WTC11 (cell line): ENCODE data around the gene YEATS2. TPM values are rescaled to one million over a fixed set of nuclear protein-coding genes. Genes with fewer than 3 reads are reported as not detected.

Source experiments
- ATAC-seq: fragments of 200-7000 bp; cut with Tn5 transposase; 2 replicates; pipeline ENCODE4 v1.10.0; 2021; ENCODE audit warnings: mild to moderate bottlenecking, moderate library complexity
- CTCF ChIA-PET: fragments of 300-600 bp; sonication (Branson Sonifier 250); formaldehyde crosslinking; loops from one replicate; lab custom pipeline; 2021; ENCODE audit warnings: antibody characterized with exemption; lab: Charles Lee
- POLR2A ChIA-PET: fragments of 350-600 bp; sonication (Branson Sonifier 250); formaldehyde crosslinking; loops from one replicate; lab custom pipeline; 2021; ENCODE audit warnings: antibody characterized with exemption; lab: Charles Lee
- DNase-seq: peaks from one replicate; pipeline ENCODE4 v3.0.0; 2021; ENCODE audit warnings: low spot score
- H3K27ac Mint-ChIP-seq: 2 replicates; pipeline ENCODE4 v1.8.0; 2021; ENCODE audit warnings: mixed read lengths
- H3K27me3 Mint-ChIP-seq: 2 replicates; pipeline ENCODE4 v1.8.0; 2021; ENCODE audit warnings: low read depth, mild to moderate bottlenecking, moderate library complexity, mixed read lengths
- H3K36me3 Mint-ChIP-seq: 2 replicates; pipeline ENCODE4 v1.8.0; 2021; ENCODE audit warnings: mixed read lengths
- H3K4me1 Mint-ChIP-seq: 2 replicates; pipeline ENCODE4 v1.8.0; 2022; ENCODE audit warnings: mixed read lengths
- H3K4me3 Mint-ChIP-seq: 2 replicates; pipeline ENCODE4 v1.8.0; 2021; ENCODE audit warnings: mild to moderate bottlenecking, moderate library complexity, mixed read lengths
- H3K9me3 Mint-ChIP-seq: 2 replicates; pipeline ENCODE4 v1.8.0; 2021; ENCODE audit warnings: mixed read lengths
- CREB1 ChIP-seq: sonication (generic); formaldehyde crosslinking; IDR thresholded peaks from 2 replicates; pipeline ENCODE4 v1.8.0; 2023; ENCODE audit warnings: mild to moderate bottlenecking, missing genetic modification reagents
- CTCF ChIP-seq: fragments of 200-600 bp; IDR thresholded peaks from 2 replicates; pipeline ENCODE4 v1.8.0; 2022; ENCODE audit warnings: antibody characterized with exemption
- ELF4 ChIP-seq: sonication (generic); formaldehyde crosslinking; IDR thresholded peaks from 2 replicates; pipeline ENCODE4 v1.8.1; 2022; ENCODE audit warnings: low read depth, mild to moderate bottlenecking, moderate library complexity, missing genetic modification reagents
- ETV6 ChIP-seq: sonication (generic); formaldehyde crosslinking; IDR thresholded peaks from 2 replicates; pipeline ENCODE4 v1.8.1; 2022; ENCODE audit warnings: mild to moderate bottlenecking, missing genetic modification reagents
- GABPB1 ChIP-seq: sonication (generic); formaldehyde crosslinking; IDR thresholded peaks from 2 replicates; pipeline ENCODE4 v1.8.1; 2023; ENCODE audit warnings: mild to moderate bottlenecking, missing genetic modification reagents
- GRHL2 ChIP-seq: fragments of 250-450 bp; sonication (Bioruptor Pico); IDR thresholded peaks from 2 replicates; pipeline ENCODE4 v1.8.0; 2022; ENCODE audit warnings: mild to moderate bottlenecking, moderate library complexity; ENCODE audit not compliant: insufficient replicate concordance, severe bottlenecking
- GTF2I ChIP-seq: fragments of 250-450 bp; sonication (Bioruptor Pico); conservative IDR thresholded peaks from 2 replicates; pipeline ENCODE4 v1.4.0; 2021; ENCODE audit warnings: mild to moderate bottlenecking
- HMGA2 ChIP-seq: fragments of 250-450 bp; sonication (Bioruptor Pico); IDR thresholded peaks from 2 replicates; pipeline ENCODE4 v1.4.0; 2021; ENCODE audit warnings: mild to moderate bottlenecking, moderate library complexity
- KAT7 ChIP-seq: sonication (generic); formaldehyde crosslinking; IDR thresholded peaks from 2 replicates; pipeline ENCODE4 v1.8.1; 2023; ENCODE audit warnings: missing genetic modification reagents, mild to moderate bottlenecking, borderline replicate concordance
- PRRX2 ChIP-seq: fragments of 250-450 bp; sonication (Bioruptor Pico); IDR thresholded peaks from 2 replicates; pipeline ENCODE4 v1.8.0; 2021; ENCODE audit warnings: mild to moderate bottlenecking
- RELA ChIP-seq: sonication (generic); formaldehyde crosslinking; IDR thresholded peaks from 2 replicates; pipeline ENCODE4 v1.8.1; 2022; ENCODE audit warnings: missing genetic modification reagents, mild to moderate bottlenecking, borderline replicate concordance
- RORB ChIP-seq: fragments of 250-450 bp; sonication (Bioruptor Pico); IDR thresholded peaks from 2 replicates; pipeline ENCODE4 v1.9.0; 2021; ENCODE audit warnings: mild to moderate bottlenecking
- SMAD4 ChIP-seq: sonication (generic); formaldehyde crosslinking; IDR thresholded peaks from 2 replicates; pipeline ENCODE4 v1.8.0; 2022; ENCODE audit warnings: mild to moderate bottlenecking, missing genetic modification reagents
- STAT6 ChIP-seq: sonication (generic); formaldehyde crosslinking; conservative IDR thresholded peaks from 2 replicates; pipeline ENCODE4 v1.8.1; 2023; ENCODE audit warnings: mild to moderate bottlenecking, low read depth, missing genetic modification reagents, moderate library complexity
- TEAD1 ChIP-seq: sonication (generic); formaldehyde crosslinking; IDR thresholded peaks from 2 replicates; pipeline ENCODE4 v1.8.0; 2022; ENCODE audit warnings: mild to moderate bottlenecking, missing genetic modification reagents
- ZBTB21 ChIP-seq: sonication (generic); formaldehyde crosslinking; IDR thresholded peaks from 2 replicates; pipeline ENCODE4 v1.8.1; 2023; ENCODE audit warnings: mild to moderate bottlenecking, missing genetic modification reagents, borderline replicate concordance
- ZNF121 ChIP-seq: sonication (generic); formaldehyde crosslinking; IDR thresholded peaks from 2 replicates; pipeline ENCODE4 v1.8.0; 2023; ENCODE audit warnings: missing genetic modification reagents
- ZNF263 ChIP-seq: sonication (generic); formaldehyde crosslinking; IDR thresholded peaks from 2 replicates; pipeline ENCODE4 v1.8.1; 2022; ENCODE audit warnings: low read depth, mild to moderate bottlenecking, moderate library complexity, missing genetic modification reagents
- total RNA-seq: library from RNA; stranded (reverse); gene quantifications from 3 replicates; pipeline ENCODE4 v1.2.3, GENCODE V29; 2021
- TF ChIP-seq, protein P1 (sequence below): fragments of 250-450 bp; sonication (Bioruptor Pico); conservative IDR thresholded peaks from 2 replicates; pipeline ENCODE4 v1.9.0; 2021; ENCODE audit warnings: mild to moderate bottlenecking
- TF ChIP-seq, protein P2 (sequence below): sonication (generic); formaldehyde crosslinking; IDR thresholded peaks from 2 replicates; pipeline ENCODE4 v1.8.1; 2022; ENCODE audit warnings: missing genetic modification reagents, borderline replicate concordance
- TF ChIP-seq, protein P3 (sequence below): sonication (generic); formaldehyde crosslinking; IDR thresholded peaks from 2 replicates; pipeline ENCODE4 v1.8.1; 2023; ENCODE audit warnings: mild to moderate bottlenecking, missing genetic modification reagents, moderate library complexity
- TF ChIP-seq, protein P4 (sequence below): sonication (generic); formaldehyde crosslinking; IDR thresholded peaks from 2 replicates; pipeline ENCODE4 v1.8.1; 2022; ENCODE audit warnings: low read depth, mild to moderate bottlenecking, moderate library complexity, missing genetic modification reagents, borderline replicate concordance
- TF ChIP-seq, protein P5 (sequence below): sonication (generic); formaldehyde crosslinking; IDR thresholded peaks from 2 replicates; pipeline ENCODE4 v1.8.1; 2023; ENCODE audit warnings: mild to moderate bottlenecking, missing genetic modification reagents

Gene YEATS2
- total RNA-seq, 1 experiment from 2014 or later = 42.5 TPM

- no peaks in the 10 kb centered on the region for H3K9me3 Mint-ChIP-seq
- H3K4me3 Mint-ChIP-seq = no peak overlapping the region
- no peak overlapping the region for H3K27ac Mint-ChIP-seq
- no peaks in the 10 kb centered on the region for H3K27me3 Mint-ChIP-seq
- DNase-seq = no peak
- H3K36me3 Mint-ChIP-seq = peaks cover 40% of the 10 kb centered on the region
- ChIA-PET CTCF (interaction anchor here (0.6 to 1.8 kb wide), 2 partner anchors 280 to 516 kb away, joined by 3 to 4 read pairs; no protein-coding TSS in a partner anchor), POLR2A (no interaction called here)
- TF ChIP-seq, protein P1, sequence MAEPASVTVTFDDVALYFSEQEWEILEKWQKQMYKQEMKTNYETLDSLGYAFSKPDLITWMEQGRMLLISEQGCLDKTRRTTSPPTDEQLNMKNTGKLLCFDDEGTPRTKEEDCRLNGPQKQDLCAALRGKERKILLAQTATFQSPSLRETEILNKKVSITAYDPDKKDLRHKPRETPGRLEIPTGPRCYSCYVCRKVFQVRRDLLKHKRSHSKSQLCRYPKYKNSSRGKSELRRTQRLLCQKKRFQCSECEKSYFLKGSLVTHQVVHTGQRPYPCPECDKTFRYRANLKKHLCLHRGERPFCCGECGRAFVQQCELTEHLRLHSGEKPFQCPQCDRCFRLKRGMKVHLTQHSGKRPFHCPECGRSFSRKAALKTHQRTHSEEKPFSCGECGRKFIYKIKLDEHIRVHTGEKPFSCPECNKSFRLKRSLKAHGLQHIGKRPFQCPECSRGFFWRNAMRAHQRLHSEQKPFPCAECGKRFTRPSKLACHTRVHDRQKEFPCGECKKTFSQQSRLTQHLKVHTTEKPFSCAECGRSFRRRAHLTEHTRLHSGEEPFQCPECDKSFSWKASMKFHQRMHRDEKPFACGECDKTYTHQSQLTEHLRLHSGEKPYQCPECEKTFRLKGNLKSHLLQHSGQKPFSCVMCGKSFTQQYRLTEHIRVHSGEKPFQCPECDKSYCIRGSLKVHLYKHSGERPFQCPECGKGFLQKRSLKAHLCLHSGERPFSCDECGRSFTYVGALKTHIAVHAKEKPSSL = no peak
- TF ChIP-seq ZNF263 (CRISPR knock-in tag) (no peak), ELF4 (CRISPR knock-in tag) (no peak), RELA (CRISPR knock-in tag) (no peak), ZNF121 (CRISPR knock-in tag) (no peak), CTCF (no peak)
- ATAC-seq = no peak
- 0 out of 2 replicates have a peak, but pooled peaks cover 3% of the 10 kb centered on the region for H3K4me1 Mint-ChIP-seq
Measured at GRCh38 chr3:183768114-183768513, 70.5 kb downstream of the YEATS2 start.

- Mint-ChIP-seq H3K9me3 (peaks cover 7% of the 10 kb centered on the region), H3K27me3 (no peaks in the 10 kb centered on the region), H3K4me3 (no peak overlapping the region), H3K36me3 (peaks cover 50% of the 10 kb centered on the region), H3K27ac (0 out of 2 replicates have a peak overlapping the region, but pooled peaks have one; percentile 53), H3K4me1 (0 out of 2 replicates have a peak, but pooled peaks cover 3% of the 10 kb centered on the region)
- ChIA-PET CTCF (no interaction called here), POLR2A (no interaction called here)
- TF ChIP-seq RELA (CRISPR knock-in tag) (no peak), STAT6 (CRISPR knock-in tag) (no peak), RORB (CRISPR knock-in tag) (no peak), SMAD4 (no peak), CREB1 (no peak), PRRX2 (CRISPR knock-in tag) (no peak), ETV6 (CRISPR knock-in tag) (no peak), ZBTB21 (no peak), GABPB1 (CRISPR knock-in tag) (no peak), KAT7 (CRISPR knock-in tag) (no peak), GTF2I (CRISPR knock-in tag) (no peak), HMGA2 (CRISPR knock-in tag) (no peak), GRHL2 (CRISPR knock-in tag) (no peak), TEAD1 (CRISPR knock-in tag) (no peak), ELF4 (CRISPR knock-in tag) (no peak)
- TF ChIP-seq, protein P2, sequence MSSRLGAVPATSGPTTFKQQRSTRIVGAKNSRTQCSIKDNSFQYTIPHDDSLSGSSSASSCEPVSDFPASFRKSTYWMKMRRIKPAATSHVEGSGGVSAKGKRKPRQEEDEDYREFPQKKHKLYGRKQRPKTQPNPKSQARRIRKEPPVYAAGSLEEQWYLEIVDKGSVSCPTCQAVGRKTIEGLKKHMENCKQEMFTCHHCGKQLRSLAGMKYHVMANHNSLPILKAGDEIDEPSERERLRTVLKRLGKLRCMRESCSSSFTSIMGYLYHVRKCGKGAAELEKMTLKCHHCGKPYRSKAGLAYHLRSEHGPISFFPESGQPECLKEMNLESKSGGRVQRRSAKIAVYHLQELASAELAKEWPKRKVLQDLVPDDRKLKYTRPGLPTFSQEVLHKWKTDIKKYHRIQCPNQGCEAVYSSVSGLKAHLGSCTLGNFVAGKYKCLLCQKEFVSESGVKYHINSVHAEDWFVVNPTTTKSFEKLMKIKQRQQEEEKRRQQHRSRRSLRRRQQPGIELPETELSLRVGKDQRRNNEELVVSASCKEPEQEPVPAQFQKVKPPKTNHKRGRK (CRISPR knock-in tag) = no peak
- TF ChIP-seq, protein P3, sequence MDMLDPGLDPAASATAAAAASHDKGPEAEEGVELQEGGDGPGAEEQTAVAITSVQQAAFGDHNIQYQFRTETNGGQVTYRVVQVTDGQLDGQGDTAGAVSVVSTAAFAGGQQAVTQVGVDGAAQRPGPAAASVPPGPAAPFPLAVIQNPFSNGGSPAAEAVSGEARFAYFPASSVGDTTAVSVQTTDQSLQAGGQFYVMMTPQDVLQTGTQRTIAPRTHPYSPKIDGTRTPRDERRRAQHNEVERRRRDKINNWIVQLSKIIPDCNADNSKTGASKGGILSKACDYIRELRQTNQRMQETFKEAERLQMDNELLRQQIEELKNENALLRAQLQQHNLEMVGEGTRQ (CRISPR knock-in tag) = no peak
- TF ChIP-seq, protein P4, sequence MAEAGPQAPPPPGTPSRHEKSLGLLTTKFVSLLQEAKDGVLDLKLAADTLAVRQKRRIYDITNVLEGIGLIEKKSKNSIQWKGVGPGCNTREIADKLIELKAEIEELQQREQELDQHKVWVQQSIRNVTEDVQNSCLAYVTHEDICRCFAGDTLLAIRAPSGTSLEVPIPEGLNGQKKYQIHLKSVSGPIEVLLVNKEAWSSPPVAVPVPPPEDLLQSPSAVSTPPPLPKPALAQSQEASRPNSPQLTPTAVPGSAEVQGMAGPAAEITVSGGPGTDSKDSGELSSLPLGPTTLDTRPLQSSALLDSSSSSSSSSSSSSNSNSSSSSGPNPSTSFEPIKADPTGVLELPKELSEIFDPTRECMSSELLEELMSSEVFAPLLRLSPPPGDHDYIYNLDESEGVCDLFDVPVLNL (CRISPR knock-in tag) = no peak
- TF ChIP-seq, protein P5, sequence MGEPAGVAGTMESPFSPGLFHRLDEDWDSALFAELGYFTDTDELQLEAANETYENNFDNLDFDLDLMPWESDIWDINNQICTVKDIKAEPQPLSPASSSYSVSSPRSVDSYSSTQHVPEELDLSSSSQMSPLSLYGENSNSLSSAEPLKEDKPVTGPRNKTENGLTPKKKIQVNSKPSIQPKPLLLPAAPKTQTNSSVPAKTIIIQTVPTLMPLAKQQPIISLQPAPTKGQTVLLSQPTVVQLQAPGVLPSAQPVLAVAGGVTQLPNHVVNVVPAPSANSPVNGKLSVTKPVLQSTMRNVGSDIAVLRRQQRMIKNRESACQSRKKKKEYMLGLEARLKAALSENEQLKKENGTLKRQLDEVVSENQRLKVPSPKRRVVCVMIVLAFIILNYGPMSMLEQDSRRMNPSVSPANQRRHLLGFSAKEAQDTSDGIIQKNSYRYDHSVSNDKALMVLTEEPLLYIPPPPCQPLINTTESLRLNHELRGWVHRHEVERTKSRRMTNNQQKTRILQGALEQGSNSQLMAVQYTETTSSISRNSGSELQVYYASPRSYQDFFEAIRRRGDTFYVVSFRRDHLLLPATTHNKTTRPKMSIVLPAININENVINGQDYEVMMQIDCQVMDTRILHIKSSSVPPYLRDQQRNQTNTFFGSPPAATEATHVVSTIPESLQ (CRISPR knock-in tag) = no peak
- no peak for DNase-seq
- ATAC-seq = no peak
Measured at GRCh38 chr3:183769453-183769852, 71.9 kb downstream of the YEATS2 start.
